Liver (tissue), 9 donors: ENCODE data around the gene SUSD5. TPM values are rescaled to one million over a fixed set of nuclear protein-coding genes. Genes with fewer than 3 reads are reported as not detected.
"Not testable (repeated sequence)": the region's sequence is repeated elsewhere in the genome, so short reads cannot be mapped to it uniquely, and the experiment has no call there.

Experiments used
- DNase-seq: peaks from one replicate; pipeline ENCODE4 v3.0.0-alpha.2; 2017; ENCODE audit warnings: low spot score
- H3K27ac ChIP-seq, 2 donors: one replicate each; pipeline ENCODE4 v1.7.0; 2013; ENCODE audit warnings: inconsistent platforms in 2 of 2, low read length in 2 of 2, control low read depth in 1 of 2, low read depth in 1 of 2, mild to moderate bottlenecking in 1 of 2
- H3K27me3 ChIP-seq, 4 donors: one replicate each; pipeline versions ENCODE4 v1.6.1 to v1.7.0; 2013; ENCODE audit warnings: low read length in 3 of 4, inconsistent platforms in 1 of 4, mild to moderate bottlenecking in 1 of 4, moderate library complexity in 1 of 4; ENCODE audit not compliant: control insufficient read depth in 4 of 4, insufficient read depth in 4 of 4
- H3K36me3 ChIP-seq, 4 donors: one replicate each; pipeline versions ENCODE4 v1.6.1 to v1.7.0; 2013; ENCODE audit warnings: low read length in 3 of 4, mild to moderate bottlenecking in 3 of 4, low read depth in 1 of 4, moderate library complexity in 1 of 4; ENCODE audit not compliant: control insufficient read depth in 4 of 4, insufficient read depth in 3 of 4
- H3K4me1 ChIP-seq, 4 donors: one replicate each; pipeline versions ENCODE4 v1.6.1 to v1.7.0; 2013; ENCODE audit warnings: low read length in 3 of 4, mild to moderate bottlenecking in 3 of 4, moderate library complexity in 1 of 4; ENCODE audit not compliant: control insufficient read depth in 4 of 4, insufficient read depth in 4 of 4
- H3K4me3 ChIP-seq, 3 donors: one replicate each; pipeline versions ENCODE4 v1.6.1 to v1.7.0; 2013; ENCODE audit warnings: low read length in 3 of 3, control low read depth in 1 of 3, low read depth in 1 of 3, mild to moderate bottlenecking in 1 of 3
- H3K9ac ChIP-seq, 2 donors: one replicate each; pipeline ENCODE4 v1.7.0; 2013; ENCODE audit warnings: low read length in 2 of 2, mild to moderate bottlenecking in 2 of 2, moderate library complexity in 2 of 2, control low read depth in 1 of 2, low read depth in 1 of 2
- H3K9me3 ChIP-seq, 4 donors: one replicate each; pipeline versions ENCODE4 v1.6.1 to v1.7.0; 2013; ENCODE audit warnings: low read length in 3 of 4; ENCODE audit not compliant: control insufficient read depth in 4 of 4
- FOXA1 ChIP-seq: IDR thresholded peaks from 2 replicates; pipeline ENCODE4 v1.6.1; 2016; ENCODE audit warnings: antibody characterized with exemption
- GABPA ChIP-seq, 2 donors: IDR thresholded peaks in 1 of 2; conservative IDR thresholded peaks in 1 of 2; 2 replicates each; pipeline ENCODE4 v1.6.1; 2016; ENCODE audit warnings: antibody characterized with exemption in 2 of 2, mild to moderate bottlenecking in 1 of 2, moderate library complexity in 1 of 2
- JUND ChIP-seq, 2 donors: IDR thresholded peaks; 2 replicates each; pipeline ENCODE4 v1.6.1; 2016; ENCODE audit warnings: antibody characterized with exemption in 2 of 2
- NR2F2 ChIP-seq: IDR thresholded peaks from 2 replicates; pipeline ENCODE4 v1.6.1; 2016; ENCODE audit warnings: antibody characterized with exemption
- RAD21 ChIP-seq, 2 donors: IDR thresholded peaks; 2 replicates each; pipeline ENCODE4 v1.6.1; 2016; ENCODE audit warnings: antibody characterized with exemption in 2 of 2, mild to moderate bottlenecking in 2 of 2
- RXRA ChIP-seq, 2 donors: IDR thresholded peaks; 2 replicates each; pipeline ENCODE4 v1.6.1; 2017 to 2018; ENCODE audit warnings: antibody characterized with exemption in 2 of 2, mild to moderate bottlenecking in 1 of 2
- SP1 ChIP-seq: IDR thresholded peaks from 2 replicates; pipeline ENCODE4 v1.6.1; 2018; ENCODE audit warnings: antibody characterized with exemption, mild to moderate bottlenecking
- TAF1 ChIP-seq: conservative IDR thresholded peaks from 2 replicates; pipeline ENCODE4 v1.6.1; 2016; ENCODE audit warnings: antibody characterized with exemption, mild to moderate bottlenecking
- YY1 ChIP-seq: IDR thresholded peaks from 2 replicates; pipeline ENCODE4 v1.6.1; 2016; ENCODE audit warnings: antibody characterized with exemption, mild to moderate bottlenecking
- WGBS: extraction: QIAGEN DNeasy Blood & Tissue Kit; methylation state at CpG from one replicate; pipeline ENCODE4 v1.1.7; 2013; 5-methylcytosine and 5-hydroxymethylcytosine counted together
- polyA plus RNA-seq, 2 donors: library from polyadenylated mRNA; stranded (reverse) in 1 of 2; unstranded in 1 of 2; fragments of 200-250 nt in 1 of 2; fragments of >200 nt in 1 of 2; fragmentation: Nextera tagmentation in 1 of 2; extraction: Ambion mirVana in 1 of 2; gene quantifications; one replicate each; pipeline versions ENCODE4 v1.2.1 to v1.2.3, GENCODE V29; 2013 to 2015
- total RNA-seq, 2 donors: library from RNA; depleted of rRNA; stranded (reverse); fragments of >200 nt; gene quantifications; one replicate each; pipeline ENCODE4 v1.2.3, GENCODE V29; 2014
- TF ChIP-seq, protein P1 (sequence below): IDR thresholded peaks from 2 replicates; pipeline ENCODE4 v1.6.1; 2016; ENCODE audit warnings: antibody characterized with exemption
- TF ChIP-seq, protein P2 (sequence below): IDR thresholded peaks from 2 replicates; pipeline ENCODE4 v1.6.1; 2016; ENCODE audit warnings: antibody characterized with exemption, mild to moderate bottlenecking
- TF ChIP-seq, protein P3 (sequence below): IDR thresholded peaks from 2 replicates; pipeline ENCODE4 v1.6.1; 2016; ENCODE audit warnings: antibody characterized with exemption
- TF ChIP-seq, protein P4 (sequence below): IDR thresholded peaks from 2 replicates; pipeline ENCODE4 v1.6.1; 2016; ENCODE audit warnings: antibody characterized with exemption
- TF ChIP-seq, protein P5 (sequence below): fragments of 150-350 bp; IDR thresholded peaks from 2 replicates; pipeline ENCODE4 v1.5.1; 2017; ENCODE audit warnings: improper control_type of control experiment, low read depth, low read length; ENCODE audit not compliant: missing input control
- donor health status: healthy.
- donor health status: healthy.
- donor health status: healthy.
- donor health status: healthy.
- donor health status: healthy.

Gene SUSD5
- total and polyA plus RNA-seq, 4 donors: 0.08 to 0.21 (median 0.18) TPM

DNA sequence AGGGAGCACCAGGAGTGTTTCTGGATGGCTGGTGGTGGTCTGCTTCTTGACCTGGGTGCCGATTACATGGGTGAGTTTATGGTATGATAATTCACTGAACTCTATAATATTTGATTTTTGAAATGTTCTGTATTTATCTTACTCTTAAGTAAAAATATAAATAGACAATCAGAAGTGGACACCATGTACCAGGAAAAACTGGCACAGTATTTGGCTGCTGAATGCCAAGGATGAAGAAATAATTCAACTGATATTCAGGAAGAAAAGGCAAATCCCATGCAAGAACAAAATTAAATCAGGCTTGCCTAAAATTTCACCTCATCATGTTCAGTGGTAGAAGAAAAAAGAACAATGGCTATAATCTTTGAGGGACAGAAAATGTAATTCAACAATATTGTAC is 53.2 kb downstream of the SUSD5 start (continued):
- TF ChIP-seq, protein P1, sequence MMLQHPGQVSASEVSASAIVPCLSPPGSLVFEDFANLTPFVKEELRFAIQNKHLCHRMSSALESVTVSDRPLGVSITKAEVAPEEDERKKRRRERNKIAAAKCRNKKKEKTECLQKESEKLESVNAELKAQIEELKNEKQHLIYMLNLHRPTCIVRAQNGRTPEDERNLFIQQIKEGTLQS: no peak
- TF ChIP-seq SP1: no peak

DNA sequence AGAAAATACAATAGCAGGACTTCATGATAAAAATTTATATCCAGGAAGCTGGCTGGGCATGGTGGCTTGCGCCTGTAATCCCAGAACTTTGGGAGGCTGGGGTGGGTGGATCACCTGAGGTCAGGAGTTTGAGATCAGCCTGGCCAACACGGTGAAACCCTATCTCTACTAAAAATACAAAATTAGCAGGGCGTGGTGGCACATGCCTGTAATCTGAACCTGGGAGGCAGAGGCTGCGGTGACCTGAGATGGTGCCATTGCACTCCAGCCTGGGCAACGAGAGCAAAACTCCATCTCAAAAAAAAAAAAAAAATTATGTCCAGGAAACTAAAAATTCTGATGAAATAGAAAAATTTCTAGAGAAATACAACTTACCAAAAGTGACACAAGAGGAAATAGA is 56.0 kb downstream of the SUSD5 start:
- not testable (repeated sequence) for H3K9ac ChIP-seq, H3K4me1 ChIP-seq, H3K27ac ChIP-seq, H3K27me3 ChIP-seq, H3K4me3 ChIP-seq, H3K36me3 ChIP-seq, DNase-seq, H3K9me3 ChIP-seq
- 83% methylated on average over 5 of the region's 5 CpGs for WGBS

DNA sequence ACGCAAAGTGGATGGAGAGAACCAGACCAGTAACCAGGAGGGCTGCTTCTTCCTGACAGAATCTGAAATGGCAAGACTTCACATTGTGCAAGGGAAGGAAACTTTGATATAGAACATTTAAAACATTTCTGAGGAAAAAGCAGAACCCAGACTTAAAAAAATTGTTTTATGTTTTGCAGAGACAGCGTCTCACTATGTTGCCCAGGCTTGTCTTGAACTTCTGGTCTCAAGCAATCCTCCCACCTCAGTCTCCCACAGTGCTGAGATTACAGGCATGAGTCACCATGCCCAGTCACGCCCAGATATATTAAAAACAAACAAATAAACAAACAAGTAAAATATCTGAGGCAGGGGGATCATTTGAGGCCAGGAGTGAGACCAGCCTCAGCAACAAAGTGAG is 58.6 kb downstream of the SUSD5 start:
- TF ChIP-seq GABPA (IDR thresholded peaks at IDR 0.05 in 1 of 2, conservative IDR thresholded peaks at IDR 0.05 in 1 of 2): no peak
- TF ChIP-seq, protein P2, sequence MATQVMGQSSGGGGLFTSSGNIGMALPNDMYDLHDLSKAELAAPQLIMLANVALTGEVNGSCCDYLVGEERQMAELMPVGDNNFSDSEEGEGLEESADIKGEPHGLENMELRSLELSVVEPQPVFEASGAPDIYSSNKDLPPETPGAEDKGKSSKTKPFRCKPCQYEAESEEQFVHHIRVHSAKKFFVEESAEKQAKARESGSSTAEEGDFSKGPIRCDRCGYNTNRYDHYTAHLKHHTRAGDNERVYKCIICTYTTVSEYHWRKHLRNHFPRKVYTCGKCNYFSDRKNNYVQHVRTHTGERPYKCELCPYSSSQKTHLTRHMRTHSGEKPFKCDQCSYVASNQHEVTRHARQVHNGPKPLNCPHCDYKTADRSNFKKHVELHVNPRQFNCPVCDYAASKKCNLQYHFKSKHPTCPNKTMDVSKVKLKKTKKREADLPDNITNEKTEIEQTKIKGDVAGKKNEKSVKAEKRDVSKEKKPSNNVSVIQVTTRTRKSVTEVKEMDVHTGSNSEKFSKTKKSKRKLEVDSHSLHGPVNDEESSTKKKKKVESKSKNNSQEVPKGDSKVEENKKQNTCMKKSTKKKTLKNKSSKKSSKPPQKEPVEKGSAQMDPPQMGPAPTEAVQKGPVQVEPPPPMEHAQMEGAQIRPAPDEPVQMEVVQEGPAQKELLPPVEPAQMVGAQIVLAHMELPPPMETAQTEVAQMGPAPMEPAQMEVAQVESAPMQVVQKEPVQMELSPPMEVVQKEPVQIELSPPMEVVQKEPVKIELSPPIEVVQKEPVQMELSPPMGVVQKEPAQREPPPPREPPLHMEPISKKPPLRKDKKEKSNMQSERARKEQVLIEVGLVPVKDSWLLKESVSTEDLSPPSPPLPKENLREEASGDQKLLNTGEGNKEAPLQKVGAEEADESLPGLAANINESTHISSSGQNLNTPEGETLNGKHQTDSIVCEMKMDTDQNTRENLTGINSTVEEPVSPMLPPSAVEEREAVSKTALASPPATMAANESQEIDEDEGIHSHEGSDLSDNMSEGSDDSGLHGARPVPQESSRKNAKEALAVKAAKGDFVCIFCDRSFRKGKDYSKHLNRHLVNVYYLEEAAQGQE: no peak
- TF ChIP-seq, protein P1: no peak
- no peak for TF ChIP-seq YY1
- no peak for TF ChIP-seq NR2F2
- TF ChIP-seq, protein P3, sequence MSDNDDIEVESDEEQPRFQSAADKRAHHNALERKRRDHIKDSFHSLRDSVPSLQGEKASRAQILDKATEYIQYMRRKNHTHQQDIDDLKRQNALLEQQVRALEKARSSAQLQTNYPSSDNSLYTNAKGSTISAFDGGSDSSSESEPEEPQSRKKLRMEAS: no peak
- TF ChIP-seq, protein P4, sequence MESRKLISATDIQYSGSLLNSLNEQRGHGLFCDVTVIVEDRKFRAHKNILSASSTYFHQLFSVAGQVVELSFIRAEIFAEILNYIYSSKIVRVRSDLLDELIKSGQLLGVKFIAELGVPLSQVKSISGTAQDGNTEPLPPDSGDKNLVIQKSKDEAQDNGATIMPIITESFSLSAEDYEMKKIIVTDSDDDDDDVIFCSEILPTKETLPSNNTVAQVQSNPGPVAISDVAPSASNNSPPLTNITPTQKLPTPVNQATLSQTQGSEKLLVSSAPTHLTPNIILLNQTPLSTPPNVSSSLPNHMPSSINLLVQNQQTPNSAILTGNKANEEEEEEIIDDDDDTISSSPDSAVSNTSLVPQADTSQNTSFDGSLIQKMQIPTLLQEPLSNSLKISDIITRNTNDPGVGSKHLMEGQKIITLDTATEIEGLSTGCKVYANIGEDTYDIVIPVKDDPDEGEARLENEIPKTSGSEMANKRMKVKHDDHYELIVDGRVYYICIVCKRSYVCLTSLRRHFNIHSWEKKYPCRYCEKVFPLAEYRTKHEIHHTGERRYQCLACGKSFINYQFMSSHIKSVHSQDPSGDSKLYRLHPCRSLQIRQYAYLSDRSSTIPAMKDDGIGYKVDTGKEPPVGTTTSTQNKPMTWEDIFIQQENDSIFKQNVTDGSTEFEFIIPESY: no peak
- TF ChIP-seq, protein P5, sequence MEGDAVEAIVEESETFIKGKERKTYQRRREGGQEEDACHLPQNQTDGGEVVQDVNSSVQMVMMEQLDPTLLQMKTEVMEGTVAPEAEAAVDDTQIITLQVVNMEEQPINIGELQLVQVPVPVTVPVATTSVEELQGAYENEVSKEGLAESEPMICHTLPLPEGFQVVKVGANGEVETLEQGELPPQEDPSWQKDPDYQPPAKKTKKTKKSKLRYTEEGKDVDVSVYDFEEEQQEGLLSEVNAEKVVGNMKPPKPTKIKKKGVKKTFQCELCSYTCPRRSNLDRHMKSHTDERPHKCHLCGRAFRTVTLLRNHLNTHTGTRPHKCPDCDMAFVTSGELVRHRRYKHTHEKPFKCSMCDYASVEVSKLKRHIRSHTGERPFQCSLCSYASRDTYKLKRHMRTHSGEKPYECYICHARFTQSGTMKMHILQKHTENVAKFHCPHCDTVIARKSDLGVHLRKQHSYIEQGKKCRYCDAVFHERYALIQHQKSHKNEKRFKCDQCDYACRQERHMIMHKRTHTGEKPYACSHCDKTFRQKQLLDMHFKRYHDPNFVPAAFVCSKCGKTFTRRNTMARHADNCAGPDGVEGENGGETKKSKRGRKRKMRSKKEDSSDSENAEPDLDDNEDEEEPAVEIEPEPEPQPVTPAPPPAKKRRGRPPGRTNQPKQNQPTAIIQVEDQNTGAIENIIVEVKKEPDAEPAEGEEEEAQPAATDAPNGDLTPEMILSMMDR: no peak
- TF ChIP-seq TAF1: no peak
- no peak for TF ChIP-seq RXRA (IDR thresholded peaks at IDR 0.05)
- no peak for TF ChIP-seq FOXA1
- TF ChIP-seq JUND (IDR thresholded peaks at IDR 0.05): no peak
- no peak for TF ChIP-seq RAD21 (IDR thresholded peaks at IDR 0.05)
- WGBS: 72% methylated on average over 3 of the region's 3 CpGs

More for the DNA sequence above, 58.6 kb downstream of the SUSD5 start:
- Histone ChIP-seq H3K27me3 (peaks cover 0 to 4% (median 0%) of the 10 kb centered on the region in 4 donors), H3K9me3 (no peaks in the 10 kb centered on the region), H3K9ac (no peak overlapping the region), H3K4me1 (no peaks in the 10 kb centered on the region), H3K27ac (no peak overlapping the region), H3K4me3 (no peak overlapping the region), H3K36me3 (no peaks in the 10 kb centered on the region)
- no peak for DNase-seq
